DND-41 (cell line): ENCODE data around the gene DNM3.

ENCODE experiments used
- CTCF ChIP-seq: IDR thresholded peaks from 2 replicates; pipeline ENCODE4 v1.5.1; 2012; ENCODE audit warnings: borderline replicate concordance, low read length, moderate library complexity, mild to moderate bottlenecking; ENCODE audit not compliant: poor library complexity, severe bottlenecking; ENCODE audit errors: extremely low read depth
- EZH2 ChIP-seq: IDR thresholded peaks from 3 replicates; pipeline ENCODE4 v1.6.1; 2012; ENCODE audit warnings: borderline replicate concordance, low read depth, mild to moderate bottlenecking, moderate library complexity, low read length, inconsistent platforms; ENCODE audit not compliant: severe bottlenecking

GRCh38 chr1:171828794-171829193 lies 12.5 kb upstream of the DNM3 start:
- TF ChIP-seq CTCF (no peak), EZH2 (no peak)
